Erythroblast (primary cell): ENCODE results near the gene TRMU.

Source experiments
- DNase-seq, 2 experiments: peaks; one replicate each; lab custom pipeline; 2025; lab: John Stamatoyannopoulos, UW
- GATA1 ChIP-seq: IDR thresholded peaks from 2 replicates; pipeline ENCODE4 v1.6.1; 2011; ENCODE audit warnings: low read depth, mild to moderate bottlenecking, control low read depth, low read length, moderate library complexity
- POLR2A ChIP-seq: IDR thresholded peaks from 2 replicates; pipeline ENCODE4 v1.6.1; 2011; ENCODE audit warnings: mild to moderate bottlenecking, low read length

TRMU gene

GRCh38 chr22:46353483-46354105 is 18.1 kb downstream of the TRMU start:
- no peak for DNase-seq
- TF ChIP-seq GATA1 (no peak), POLR2A (no peak)

GRCh38 chr22:46354176-46354992 is 18.9 kb downstream of the TRMU start:
- TF ChIP-seq POLR2A (no peak), GATA1 (no peak)
- no peak for DNase-seq

- TF ChIP-seq POLR2A (no peak), GATA1 (no peak)
- no peak for DNase-seq
Measured at GRCh38 chr22:46354993-46355305, 19.4 kb downstream of the TRMU start.

GRCh38 chr22:46355369-46355995 is 20.0 kb downstream of the TRMU start:
- no peak for TF ChIP-seq POLR2A
- no peak for TF ChIP-seq GATA1
- DNase-seq, result peak; percentile 52 to 73

- DNase-seq, result no peak
- TF ChIP-seq GATA1 (no peak), POLR2A (no peak)
Measured at GRCh38 chr22:46355996-46356471, 20.5 kb downstream of the TRMU start.

GRCh38 chr22:46356496-46357480 is 21.3 kb downstream of the TRMU start:
- DNase-seq, result no peak
- TF ChIP-seq POLR2A, result no peak
- no peak for TF ChIP-seq GATA1

- DNase-seq, result no peak
- TF ChIP-seq GATA1 (no peak), POLR2A (no peak)
Measured at GRCh38 chr22:46357711-46358520, 22.4 kb downstream of the TRMU start.

- no peak for DNase-seq
- TF ChIP-seq POLR2A, result no peak
- TF ChIP-seq GATA1, result no peak
Measured at GRCh38 chr22:46358766-46359165, 23.3 kb downstream of the TRMU start.

GRCh38 chr22:46359362-46359761 is 23.8 kb downstream of the TRMU start:
- DNase-seq, result no peak

GRCh38 chr22:46360097-46360496 is 24.6 kb downstream of the TRMU start:
- TF ChIP-seq POLR2A (no peak), GATA1 (no peak)
- DNase-seq, result no peak

More at GRCh38 chr22:46359362-46359761, 23.8 kb downstream of the TRMU start:
- TF ChIP-seq POLR2A (no peak), GATA1 (no peak)

- no peak for DNase-seq
- TF ChIP-seq POLR2A (no peak), GATA1 (no peak)
Measured at GRCh38 chr22:46360891-46361290, 25.4 kb downstream of the TRMU start.

- no peak for DNase-seq
- TF ChIP-seq GATA1 (no peak), POLR2A (no peak)
Measured at GRCh38 chr22:46361826-46362202, 26.3 kb downstream of the TRMU start.
